H1 (cell line): ENCODE results near the gene TMEM244.
"Not testable (repeated sequence)": the region's sequence is repeated elsewhere in the genome, so short reads cannot be mapped to it uniquely, and the experiment has no call there.

Experiments
- ATF2 ChIP-seq: IDR thresholded peaks from 2 replicates; pipeline ENCODE4 v1.6.1; 2012; ENCODE audit warnings: low read length, inconsistent platforms
- CEBPB ChIP-seq: IDR thresholded peaks from 2 replicates; pipeline ENCODE4 v1.6.1; 2012; ENCODE audit warnings: low read depth, low read length
- CTBP2 ChIP-seq: IDR thresholded peaks from 2 replicates; pipeline ENCODE4 v1.7.0; 2011; ENCODE audit warnings: borderline replicate concordance, mild to moderate bottlenecking, moderate library complexity, mixed read lengths, low read length; ENCODE audit not compliant: insufficient read depth, insufficient read length
- CTCF ChIP-seq, 3 experiments: IDR thresholded peaks; 1 replicate in 2 of 3; 2 replicates in 1 of 3; pipeline versions ENCODE4 v1.5.1 to v1.6.1; 2011; ENCODE audit warnings: low read length in 3 of 3, mild to moderate bottlenecking in 3 of 3, inconsistent platforms in 2 of 3, low read depth in 1 of 3, moderate library complexity in 1 of 3; ENCODE audit not compliant: insufficient read depth in 1 of 3; ENCODE audit errors: control extremely low read depth in 1 of 3
- EZH2 ChIP-seq: fragments of 200-600 bp; sonication (generic); IDR thresholded peaks from 2 replicates; pipeline ENCODE4 v1.7.1; 2012; ENCODE audit warnings: low read depth, mild to moderate bottlenecking, moderate library complexity, low read length, inconsistent platforms; ENCODE audit not compliant: severe bottlenecking
- HDAC6 ChIP-seq: IDR thresholded peaks from one replicate; pipeline ENCODE4 v1.7.1; 2012; ENCODE audit warnings: low read depth, mild to moderate bottlenecking, inconsistent platforms, low read length, moderate library complexity
- MAX ChIP-seq: IDR thresholded peaks from 2 replicates; pipeline ENCODE4 v1.6.1; 2012; ENCODE audit warnings: inconsistent platforms
- POLR2A ChIP-seq, 2 experiments: IDR thresholded peaks; 1 replicate in 1 of 2; 2 replicates in 1 of 2; pipeline ENCODE4 v1.6.1; 2011; ENCODE audit warnings: low read depth in 2 of 2, low read length in 2 of 2, mild to moderate bottlenecking in 2 of 2; ENCODE audit errors: control extremely low read depth in 1 of 2
- RNF2 ChIP-seq: fragments of 200-900, 300-1000 bp; sonication (generic); IDR thresholded peaks from 2 replicates; pipeline ENCODE4 v1.7.1; 2016; ENCODE audit warnings: borderline replicate concordance, low read depth, mild to moderate bottlenecking, antibody characterized with exemption, low read length; ENCODE audit not compliant: poor library complexity, severe bottlenecking; ENCODE audit errors: missing control alignments
- TAF1 ChIP-seq: IDR thresholded peaks from 2 replicates; pipeline ENCODE4 v1.6.1; 2011; ENCODE audit warnings: mild to moderate bottlenecking, low read depth, low read length
- TBP ChIP-seq: IDR thresholded peaks from 2 replicates; pipeline ENCODE4 v1.6.1; 2011; ENCODE audit warnings: low read depth, low read length, improper control_type of control experiment
- USF2 ChIP-seq: IDR thresholded peaks from 2 replicates; pipeline ENCODE4 v1.6.1; 2011; ENCODE audit warnings: low read length, improper control_type of control experiment
- ZNF274 ChIP-seq: IDR thresholded peaks from 2 replicates; pipeline ENCODE4 v1.7.0; 2012; ENCODE audit warnings: low read length, borderline replicate concordance; ENCODE audit errors: extremely low read depth

GRCh38 chr6:129807141-129807540 lies 54.0 kb downstream of the TMEM244 start:
- TF ChIP-seq POLR2A (IDR thresholded peaks at IDR 0.05; ENCODE audit: control extremely low read depth in 1 of 2, low read depth in 2 of 2, low read length in 2 of 2); CTCF (IDR thresholded peaks at IDR 0.05; ENCODE audit: control extremely low read depth in 1 of 3, insufficient read depth in 1 of 3, low read depth in 1 of 3, low read length in 3 of 3); MAX; CTBP2; TAF1; USF2; ZNF274; HDAC6; ATF2; RNF2; CEBPB; EZH2; TBP: not testable (repeated sequence)
